IMR-90 (cell line): Measurements from ENCODE around the gene YPEL4. TPM values are rescaled to one million over a fixed set of nuclear protein-coding genes. Genes with fewer than 3 reads are reported as not detected.

Experiments used
- ATAC-seq: fragments of 200-7000 bp; cut with Tn5 transposase; 2 replicates; pipeline ENCODE4 v1.9.1; 2020; ENCODE audit warnings: low read depth, mild to moderate bottlenecking, moderate library complexity
- BruUV-seq: library from RNA; stranded (reverse); fragments of 400-500 nt; replicated peaks from 2 replicates; lab custom pipeline; 2021; lab: Mats Ljungman, UMichigan
- CTCF ChIA-PET: fragments of 300-600 bp; formaldehyde crosslinking; extraction: SDS; loops from one replicate; lab custom pipeline; 2021; ENCODE audit warnings: antibody characterized with exemption; lab: Yijun Ruan, JAX
- POLR2A ChIA-PET: fragments of 300-600 bp; sonication (Branson Sonifier 250); formaldehyde crosslinking; loops from one replicate; lab custom pipeline; 2022; ENCODE audit warnings: antibody characterized with exemption; ENCODE audit not compliant: unreplicated experiment; lab: Charles Lee
- DNase-seq: peaks from one replicate; pipeline ENCODE4 v3.0.0; 2013
- H2AFZ ChIP-seq: replicated peaks from 2 replicates; pipeline ENCODE3; 2013; ENCODE audit warnings: low read length, mild to moderate bottlenecking; ENCODE audit not compliant: poor library complexity
- H2AK5ac ChIP-seq: 2 replicates; pipeline ENCODE4 v1.6.1; 2013; ENCODE audit warnings: low read depth, low read length, inconsistent platforms
- H2AK9ac ChIP-seq: replicated peaks from 2 replicates; pipeline ENCODE3; 2013; ENCODE audit warnings: mild to moderate bottlenecking, low read depth, low read length, moderate library complexity; ENCODE audit not compliant: poor library complexity
- H2BK120ac ChIP-seq: 2 replicates; pipeline ENCODE4 v1.6.1; 2013; ENCODE audit warnings: low read depth, low read length, inconsistent platforms
- H2BK15ac ChIP-seq: 3 replicates; pipeline ENCODE4 v1.6.1; 2013; ENCODE audit warnings: low read depth, low read length, inconsistent platforms
- H2BK20ac ChIP-seq: 2 replicates; pipeline ENCODE4 v1.6.1; 2013; ENCODE audit warnings: low read depth, mild to moderate bottlenecking, inconsistent platforms, low read length, moderate library complexity
- H2BK5ac ChIP-seq: 2 replicates; pipeline ENCODE4 v1.6.1; 2013; ENCODE audit warnings: mild to moderate bottlenecking, low read depth, low read length, inconsistent platforms; ENCODE audit not compliant: poor library complexity, severe bottlenecking
- H3K14ac ChIP-seq: replicated peaks from 2 replicates; pipeline ENCODE4 v1.6.1; 2013; ENCODE audit warnings: low read depth, low read length, inconsistent platforms
- H3K18ac ChIP-seq: 2 replicates; pipeline ENCODE4 v1.6.1; 2013; ENCODE audit warnings: low read depth, low read length, control low read depth
- H3K23ac ChIP-seq: 2 replicates; pipeline ENCODE4 v1.6.1; 2013; ENCODE audit warnings: low read depth, low read length, inconsistent platforms
- H3K27ac ChIP-seq: 2 replicates; pipeline ENCODE4 v1.5.1; 2013; ENCODE audit warnings: mild to moderate bottlenecking, control low read depth, low read length; ENCODE audit not compliant: insufficient read depth
- H3K27me3 ChIP-seq: 2 replicates; pipeline ENCODE4 v1.6.1; 2013; ENCODE audit warnings: low read length; ENCODE audit not compliant: control insufficient read depth, insufficient read depth
- H3K36me3 ChIP-seq: 2 replicates; pipeline ENCODE4 v1.6.1; 2013; ENCODE audit warnings: low read length, mixed read lengths; ENCODE audit not compliant: control insufficient read depth, insufficient read depth
- H3K4ac ChIP-seq: 2 replicates; pipeline ENCODE4 v1.6.1; 2013; ENCODE audit warnings: low read depth, low read length, inconsistent platforms
- H3K4me1 ChIP-seq: 2 replicates; pipeline ENCODE4 v1.6.1; 2013; ENCODE audit warnings: low read length, mixed read lengths; ENCODE audit not compliant: control insufficient read depth, insufficient read depth
- H3K4me2 ChIP-seq: 2 replicates; pipeline ENCODE4 v1.6.1; 2013; ENCODE audit warnings: low read depth, mild to moderate bottlenecking, control low read depth, low read length, moderate library complexity
- H3K4me3 ChIP-seq: 2 replicates; pipeline ENCODE4 v1.5.1; 2013; ENCODE audit warnings: low read depth, mild to moderate bottlenecking, control low read depth, low read length, moderate library complexity; ENCODE audit not compliant: insufficient read depth
- H3K56ac ChIP-seq: 2 replicates; pipeline ENCODE4 v1.6.1; 2013; ENCODE audit warnings: low read length, inconsistent platforms; ENCODE audit not compliant: insufficient read depth; ENCODE audit errors: extremely low read depth
- H3K79me1 ChIP-seq, 2 experiments: 2 replicates each; pipeline ENCODE4 v1.6.1; 2013; ENCODE audit warnings: low read length in 2 of 2, inconsistent platforms in 1 of 2, low read depth in 1 of 2
- H3K9ac ChIP-seq: 2 replicates; pipeline ENCODE4 v1.6.1; 2013; ENCODE audit warnings: low read depth, low read length, control low read depth
- H3K9me1 ChIP-seq: 2 replicates; pipeline ENCODE4 v1.6.1; 2013; ENCODE audit warnings: low read length, inconsistent platforms; ENCODE audit not compliant: insufficient read depth
- H3K9me3 ChIP-seq: 2 replicates; pipeline ENCODE4 v1.6.1; 2013; ENCODE audit warnings: low read length; ENCODE audit not compliant: control insufficient read depth, insufficient read depth
- H4K20me1 ChIP-seq: 2 replicates; pipeline ENCODE4 v1.6.1; 2013; ENCODE audit warnings: low read length, inconsistent platforms; ENCODE audit not compliant: insufficient read depth
- H4K5ac ChIP-seq: 2 replicates; pipeline ENCODE4 v1.6.1; 2013; ENCODE audit warnings: mild to moderate bottlenecking, low read depth, low read length, control low read depth
- H4K8ac ChIP-seq, 2 experiments: 2 replicates each; pipeline ENCODE4 v1.6.1; 2013; ENCODE audit warnings: low read depth in 2 of 2, low read length in 2 of 2, control low read depth in 1 of 2, inconsistent platforms in 1 of 2
- H4K91ac ChIP-seq: 2 replicates; pipeline ENCODE4 v1.6.1; 2013; ENCODE audit warnings: low read depth, low read length, inconsistent platforms; ENCODE audit not compliant: insufficient read depth
- BHLHE40 ChIP-seq: fragments of 150-350 bp; IDR thresholded peaks from 2 replicates; pipeline ENCODE4 v1.6.1; 2016; ENCODE audit warnings: mild to moderate bottlenecking, low read depth, low read length
- CHD1 ChIP-seq: IDR thresholded peaks from 2 replicates; pipeline ENCODE4 v1.6.1; 2012; ENCODE audit warnings: low read depth, low read length, improper control_type of control experiment
- ELK1 ChIP-seq: fragments of 150-350 bp; IDR thresholded peaks from 2 replicates; pipeline ENCODE4 v1.6.1; 2016; ENCODE audit warnings: low read depth, mild to moderate bottlenecking, low read length, moderate library complexity, borderline replicate concordance
- RAD21 ChIP-seq: IDR thresholded peaks from 2 replicates; pipeline ENCODE4 v1.6.1; 2012; ENCODE audit warnings: low read length, improper control_type of control experiment
- RCOR1 ChIP-seq: IDR thresholded peaks from 2 replicates; pipeline ENCODE4 v1.6.1; 2012; ENCODE audit warnings: mild to moderate bottlenecking, low read length, improper control_type of control experiment; ENCODE audit not compliant: insufficient replicate concordance
- WGBS, 2 experiments: methylation state at CpG; one replicate each; pipeline versions ENCODE4 v1.1.5 to v1.1.7; 2013; ENCODE audit warnings: missing lambda C conversion rate in 2 of 2; ENCODE audit not compliant: insufficient read length in 1 of 2; ENCODE audit errors: extremely low coverage in 2 of 2; 5-methylcytosine and 5-hydroxymethylcytosine counted together
- dilution Hi-C: fragments of 300-500 bp; cut with HindIII; formaldehyde crosslinking; loops from one replicate; pipeline ENCODE4 v1.14.3; 2018; ENCODE audit warnings: low sequenced_read_pairs; ENCODE audit not compliant: unreplicated experiment
- in situ Hi-C: fragments of 300-500 bp; cut with MboI; formaldehyde crosslinking; loops from 3 replicates; pipeline ENCODE4 v1.14.3; 2019; ENCODE audit warnings: low sequenced_read_pairs, inconsistent platforms, mixed read lengths
- intact Hi-C: fragments of 100-400 bp; cut with micrococcal nuclease; formaldehyde crosslinking; loops from 2 replicates; pipeline ENCODE4 v1.10.0; 2022
- polyA plus RNA-seq, 3 experiments: library from polyadenylated mRNA; depleted of rRNA; stranded (reverse); fragments of >200 nt; gene quantifications; 2 replicates each; pipeline ENCODE4 v1.2.3, GENCODE V29; 2012; ENCODE audit warnings: low replicate concordance in 1 of 3
- total RNA-seq: library from RNA; depleted of rRNA; stranded (reverse); fragments of >200 nt; gene quantifications from 2 replicates; pipeline ENCODE4 v1.2.3, GENCODE V29; 2012
- TF ChIP-seq, protein P1 (sequence below): fragments of 150-350 bp; IDR thresholded peaks from 2 replicates; pipeline ENCODE4 v1.6.1; 2017; ENCODE audit warnings: mild to moderate bottlenecking, antibody characterized with exemption, low read length, low read depth

The YPEL4 gene
- total and polyA plus RNA-seq, 2 of the 4 experiments (the other 2 are of a cell fraction), result 0.18 to 0.79 TPM

GRCh38 chr11:57645689-57646085, 4.0 kb downstream of the YPEL4 start:
- in situ Hi-C loops (loop anchor here (10.0 kb wide), 2 partner anchors 151 to 191 kb away; no protein-coding TSS in a partner anchor), intact Hi-C loops (loop anchor here (1.0 to 5.0 kb wide), 2 partner anchors 77 to 877 kb away; no protein-coding TSS in a partner anchor), dilution Hi-C loops (no loop called here)
- Histone ChIP-seq H3K4me1 (peaks cover 31% of the 10 kb centered on the region), H3K4me3 (no peak overlapping the region), H4K5ac (no peak overlapping the region), H3K23ac (no peak overlapping the region; the same call in 1 of the 2 replicates), H3K27ac (no peak overlapping the region), H3K14ac (no peak overlapping the region), H3K18ac (no peak overlapping the region), H3K9ac (no peak overlapping the region), H2BK5ac (no peak overlapping the region), H2BK120ac (no peak overlapping the region), H4K91ac (no peak overlapping the region), H3K27me3 (no peaks in the 10 kb centered on the region), H3K36me3 (peaks cover 6% of the 10 kb centered on the region; the same call in 1 of the 2 replicates), H3K9me3 (no peaks in the 10 kb centered on the region), H2BK15ac (no peak overlapping the region), H4K8ac (no peak overlapping the region), H3K79me1 (peaks cover 19 to 60% of the 10 kb centered on the region in 2 experiments), H2AK5ac (no peak overlapping the region), H2BK20ac (no peak overlapping the region), H4K20me1 (peaks cover 77% of the 10 kb centered on the region), H3K4ac (no peak overlapping the region), H3K56ac (no peak overlapping the region), H2AK9ac (peak overlapping the region; percentile 7), H2AFZ (no peak overlapping the region), H3K4me2 (no peak overlapping the region), H3K9me1 (peaks cover 13% of the 10 kb centered on the region; the same call in 1 of the 2 replicates)
- ATAC-seq, result no peak
- 0% methylated on average over 1 of the region's 5 CpGs; no CpG with 5 or more reads in 1 of the 2 experiments for WGBS, 2 experiments
- TF ChIP-seq ELK1 (no peak), CHD1 (no peak), RAD21 (no peak), BHLHE40 (no peak), RCOR1 (no peak)
- TF ChIP-seq, protein P1, sequence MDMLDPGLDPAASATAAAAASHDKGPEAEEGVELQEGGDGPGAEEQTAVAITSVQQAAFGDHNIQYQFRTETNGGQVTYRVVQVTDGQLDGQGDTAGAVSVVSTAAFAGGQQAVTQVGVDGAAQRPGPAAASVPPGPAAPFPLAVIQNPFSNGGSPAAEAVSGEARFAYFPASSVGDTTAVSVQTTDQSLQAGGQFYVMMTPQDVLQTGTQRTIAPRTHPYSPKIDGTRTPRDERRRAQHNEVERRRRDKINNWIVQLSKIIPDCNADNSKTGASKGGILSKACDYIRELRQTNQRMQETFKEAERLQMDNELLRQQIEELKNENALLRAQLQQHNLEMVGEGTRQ, result no peak
- BruUV-seq, result no TSS peak
- ChIA-PET CTCF (interaction anchor here (2.4 kb wide), 1 partner anchor 78 kb away, joined by 12 read pairs; the partner anchor contains the start of gene UBE2L6), POLR2A (no interaction called here)
- DNase-seq, result no peak
